DND-41 (cell line): ENCODE measurements around the gene IQSEC1.

Experiments
- ATAC-seq: fragments of 200-7000 bp; cut with Tn5 transposase; 3 replicates; pipeline ENCODE4 v1.9.1; 2021; ENCODE audit warnings: low read depth; ENCODE audit not compliant: insufficient read depth
- DNase-seq: peaks from one replicate; pipeline ENCODE4 v3.0.0-alpha.2; 2020
- H2AFZ ChIP-seq: 2 replicates; pipeline ENCODE4 v1.6.0; 2012; ENCODE audit warnings: low read depth, low read length
- H3K27ac ChIP-seq: 2 replicates; pipeline ENCODE4 v1.5.1; 2012; ENCODE audit warnings: low read length, inconsistent platforms
- H3K27me3 ChIP-seq: fragments of 200-600 bp; sonication (generic); 2 replicates; pipeline ENCODE4 v1.6.0; 2012; ENCODE audit warnings: low read length, mild to moderate bottlenecking, inconsistent platforms; ENCODE audit not compliant: insufficient read depth, poor library complexity
- H3K36me3 ChIP-seq: 2 replicates; pipeline ENCODE4 v1.5.1; 2012; ENCODE audit warnings: low read length, inconsistent platforms; ENCODE audit not compliant: insufficient read depth
- H3K4me1 ChIP-seq: 2 replicates; pipeline ENCODE4 v1.5.1; 2012; ENCODE audit warnings: mild to moderate bottlenecking, low read length; ENCODE audit not compliant: insufficient read depth
- H3K4me2 ChIP-seq: 2 replicates; pipeline ENCODE4 v1.6.0; 2012; ENCODE audit warnings: mild to moderate bottlenecking, moderate library complexity, low read length, inconsistent platforms; ENCODE audit not compliant: insufficient read depth
- H3K4me3 ChIP-seq, 2 experiments: fragments of 200-600 bp in 1 of 2; shearing (Covaris generic) in 1 of 2; 2 replicates each; pipeline ENCODE4 v1.5.1; 2012 to 2016; ENCODE audit warnings: inconsistent platforms in 2 of 2, low read length in 2 of 2, mild to moderate bottlenecking in 2 of 2, low read depth in 1 of 2, moderate library complexity in 1 of 2
- H3K79me2 ChIP-seq: 2 replicates; pipeline ENCODE4 v1.6.0; 2012; ENCODE audit warnings: low read length, inconsistent platforms; ENCODE audit not compliant: insufficient read depth
- H3K9ac ChIP-seq: 2 replicates; pipeline ENCODE4 v1.6.0; 2012; ENCODE audit warnings: low read depth, mild to moderate bottlenecking, inconsistent platforms, low read length, moderate library complexity
- H3K9me3 ChIP-seq: 2 replicates; pipeline ENCODE4 v1.5.1; 2012; ENCODE audit warnings: low read length, moderate library complexity, mild to moderate bottlenecking, inconsistent platforms; ENCODE audit not compliant: insufficient read depth, severe bottlenecking
- H4K20me1 ChIP-seq: 2 replicates; pipeline ENCODE4 v1.6.0; 2012; ENCODE audit warnings: low read length; ENCODE audit not compliant: insufficient read depth
- EZH2 ChIP-seq: IDR thresholded peaks from 3 replicates; pipeline ENCODE4 v1.6.1; 2012; ENCODE audit warnings: borderline replicate concordance, low read depth, mild to moderate bottlenecking, moderate library complexity, low read length, inconsistent platforms; ENCODE audit not compliant: severe bottlenecking
- TF ChIP-seq, protein P1 (sequence below): IDR thresholded peaks from 2 replicates; pipeline ENCODE4 v1.5.1; 2012; ENCODE audit warnings: borderline replicate concordance, low read length, moderate library complexity, mild to moderate bottlenecking; ENCODE audit not compliant: poor library complexity, severe bottlenecking; ENCODE audit errors: extremely low read depth

The IQSEC1 gene

GRCh38 chr3:12955651-12956315 lies 117.4 kb downstream of the IQSEC1 start:
- Histone ChIP-seq H3K9ac (no peak overlapping the region), H3K9me3 (no peaks in the 10 kb centered on the region), H3K27ac (no peak overlapping the region), H3K79me2 (peaks cover 18% of the 10 kb centered on the region), H2AFZ (no peak overlapping the region), H3K4me1 (0 out of 2 replicates have a peak, but pooled peaks cover 2% of the 10 kb centered on the region), H3K27me3 (no peaks in the 10 kb centered on the region), H3K4me3 (no peak overlapping the region), H3K4me2 (no peak overlapping the region), H4K20me1 (peaks cover 62% of the 10 kb centered on the region), H3K36me3 (no peaks in the 10 kb centered on the region)
- ATAC-seq (no peak), DNase-seq (no peak)
- TF ChIP-seq EZH2, result no peak
- TF ChIP-seq, protein P1, sequence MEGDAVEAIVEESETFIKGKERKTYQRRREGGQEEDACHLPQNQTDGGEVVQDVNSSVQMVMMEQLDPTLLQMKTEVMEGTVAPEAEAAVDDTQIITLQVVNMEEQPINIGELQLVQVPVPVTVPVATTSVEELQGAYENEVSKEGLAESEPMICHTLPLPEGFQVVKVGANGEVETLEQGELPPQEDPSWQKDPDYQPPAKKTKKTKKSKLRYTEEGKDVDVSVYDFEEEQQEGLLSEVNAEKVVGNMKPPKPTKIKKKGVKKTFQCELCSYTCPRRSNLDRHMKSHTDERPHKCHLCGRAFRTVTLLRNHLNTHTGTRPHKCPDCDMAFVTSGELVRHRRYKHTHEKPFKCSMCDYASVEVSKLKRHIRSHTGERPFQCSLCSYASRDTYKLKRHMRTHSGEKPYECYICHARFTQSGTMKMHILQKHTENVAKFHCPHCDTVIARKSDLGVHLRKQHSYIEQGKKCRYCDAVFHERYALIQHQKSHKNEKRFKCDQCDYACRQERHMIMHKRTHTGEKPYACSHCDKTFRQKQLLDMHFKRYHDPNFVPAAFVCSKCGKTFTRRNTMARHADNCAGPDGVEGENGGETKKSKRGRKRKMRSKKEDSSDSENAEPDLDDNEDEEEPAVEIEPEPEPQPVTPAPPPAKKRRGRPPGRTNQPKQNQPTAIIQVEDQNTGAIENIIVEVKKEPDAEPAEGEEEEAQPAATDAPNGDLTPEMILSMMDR, result no peak

GRCh38 chr3:12954891-12955650 lies 118.2 kb downstream of the IQSEC1 start:
- no peaks in the 10 kb centered on the region for H3K36me3 ChIP-seq
- ATAC-seq (peak; percentile 56), DNase-seq (peak; percentile 25)
- no peak overlapping the region for H3K4me2 ChIP-seq
- peaks cover 18% of the 10 kb centered on the region for H3K79me2 ChIP-seq
- no peak overlapping the region for H2AFZ ChIP-seq
- H3K9ac ChIP-seq, result no peak overlapping the region
- no peaks in the 10 kb centered on the region for H3K9me3 ChIP-seq
- 0 out of 2 replicates have a peak, but pooled peaks cover 2% of the 10 kb centered on the region for H3K4me1 ChIP-seq
- H3K27me3 ChIP-seq, result no peaks in the 10 kb centered on the region
- no peak overlapping the region for H3K4me3 ChIP-seq
- H4K20me1 ChIP-seq, result peaks cover 58% of the 10 kb centered on the region
- H3K27ac ChIP-seq, result no peak overlapping the region
- TF ChIP-seq, protein P1, result no peak
- TF ChIP-seq EZH2, result no peak

DNA sequence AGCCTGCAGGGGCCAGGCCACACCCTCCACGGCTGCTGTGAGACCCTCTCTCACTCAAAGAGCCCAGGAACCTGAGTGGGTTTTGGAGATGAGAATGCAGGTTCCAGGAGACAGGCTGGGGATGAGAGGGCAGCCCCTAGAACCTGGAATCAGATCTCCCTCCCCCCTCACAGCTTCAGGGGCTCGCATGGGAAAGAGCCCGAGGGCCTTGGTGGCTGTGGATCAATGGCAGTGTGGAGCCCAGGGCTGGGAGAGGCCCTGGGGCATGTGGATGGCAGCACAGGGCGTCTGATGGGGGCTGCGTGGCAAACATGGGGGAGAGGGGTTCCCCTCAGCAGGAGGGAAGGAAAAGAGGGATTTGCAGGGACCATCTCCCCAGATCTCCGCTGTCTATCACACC lies 119.0 kb downstream of the IQSEC1 start:
- ATAC-seq (no peak), DNase-seq (no peak)
- no peaks in the 10 kb centered on the region for H3K9me3 ChIP-seq
- H3K79me2 ChIP-seq, result peaks cover 18% of the 10 kb centered on the region
- H3K27me3 ChIP-seq, result no peaks in the 10 kb centered on the region
- peaks cover 60% of the 10 kb centered on the region for H4K20me1 ChIP-seq
- TF ChIP-seq EZH2, result no peak
- TF ChIP-seq, protein P1, result no peak
- H3K27ac ChIP-seq, result no peak overlapping the region
- H3K36me3 ChIP-seq, result no peaks in the 10 kb centered on the region
- no peak overlapping the region for H2AFZ ChIP-seq
- H3K4me2 ChIP-seq, result no peak overlapping the region
- H3K9ac ChIP-seq, result no peak overlapping the region
- no peak overlapping the region for H3K4me3 ChIP-seq
- H3K4me1 ChIP-seq, result 0 out of 2 replicates have a peak, but pooled peaks cover 2% of the 10 kb centered on the region
